H1 (cell line): ENCODE measurements around the gene COMT. TPM values are rescaled to one million over a fixed set of nuclear protein-coding genes. Genes with fewer than 3 reads are reported as not detected.
A peak's percentile ranks its signal among the peaks of the same experiment; 100 is the strongest.

Experiments used
- CTCF ChIA-PET: fragments of 300-600 bp; sonication (Branson Sonifier 250); formaldehyde crosslinking; loops from one replicate; lab custom pipeline; 2021; ENCODE audit not compliant: partially characterized antibody; lab: Charles Lee
- POLR2A ChIA-PET: fragments of 300-600 bp; sonication (Branson Sonifier 250); formaldehyde crosslinking; loops from one replicate; lab custom pipeline; 2021; ENCODE audit warnings: inconsistent platforms; ENCODE audit not compliant: partially characterized antibody; lab: Charles Lee
- DNase-seq, 2 experiments: peaks; one replicate each; pipeline versions ENCODE4 v3.0.0 to v3.0.0-alpha.2; 2010 to 2022; ENCODE audit warnings: low spot score in 2 of 2, low read depth in 1 of 2, mixed read lengths in 1 of 2
- FAIRE-seq: peaks from 2 replicates; lab custom pipeline; 2011; peaks lifted over from hg19 to GRCh38; lab: Jason Lieb, UNC
- H2AFZ ChIP-seq: 2 replicates; pipeline ENCODE4 v1.8.1; 2012; ENCODE audit warnings: low read length, inconsistent platforms
- H2AK5ac ChIP-seq: 2 replicates; pipeline ENCODE4 v1.6.1; 2013; ENCODE audit warnings: low read depth, low read length
- H2BK120ac ChIP-seq: replicated peaks from 2 replicates; pipeline ENCODE3; 2013; ENCODE audit warnings: low read depth, low read length, inconsistent platforms
- H2BK12ac ChIP-seq: 2 replicates; pipeline ENCODE4 v1.6.1; 2013; ENCODE audit warnings: low read depth, low read length
- H2BK15ac ChIP-seq: 2 replicates; pipeline ENCODE4 v1.6.1; 2013; ENCODE audit warnings: low read length
- H2BK20ac ChIP-seq: 2 replicates; pipeline ENCODE4 v1.6.1; 2013; ENCODE audit warnings: low read length
- H2BK5ac ChIP-seq: 2 replicates; pipeline ENCODE4 v1.6.1; 2013; ENCODE audit warnings: low read depth, low read length
- H3K14ac ChIP-seq: 2 replicates; pipeline ENCODE4 v1.6.1; 2013; ENCODE audit warnings: inconsistent platforms; ENCODE audit not compliant: insufficient read length
- H3K18ac ChIP-seq: 2 replicates; pipeline ENCODE4 v1.6.1; 2013; ENCODE audit warnings: low read length; ENCODE audit errors: extremely low read depth
- H3K23ac ChIP-seq: 2 replicates; pipeline ENCODE4 v1.6.1; 2013; ENCODE audit warnings: inconsistent platforms; ENCODE audit not compliant: insufficient read length
- H3K23me2 ChIP-seq: 2 replicates; pipeline ENCODE4 v1.6.1; 2013; ENCODE audit warnings: low read depth, low read length
- H3K27ac ChIP-seq: 2 replicates; pipeline ENCODE4 v1.6.1; 2011; ENCODE audit warnings: low read depth, low read length, inconsistent platforms
- H3K27me3 ChIP-seq, 4 experiments: replicated peaks in 1 of 4; 1 replicate in 1 of 4; 2 replicates in 3 of 4; pipeline versions ENCODE4 v1.6.1 to v1.8.1; 2011 to 2013; ENCODE audit warnings: low read length in 3 of 4, mild to moderate bottlenecking in 3 of 4, inconsistent platforms in 2 of 4, mixed read lengths in 2 of 4, moderate library complexity in 1 of 4; ENCODE audit not compliant: control insufficient read depth in 3 of 4, insufficient read depth in 3 of 4; ENCODE audit errors: extremely low read depth in 1 of 4
- H3K36me3 ChIP-seq, 4 experiments: 2 replicates each; pipeline versions ENCODE4 v1.6.1 to v1.8.1; 2011 to 2013; ENCODE audit warnings: mild to moderate bottlenecking in 4 of 4, low read length in 3 of 4, moderate library complexity in 2 of 4, control low read depth in 1 of 4, inconsistent platforms in 1 of 4; ENCODE audit not compliant: insufficient read depth in 4 of 4, control insufficient read depth in 2 of 4
- H3K4ac ChIP-seq: replicated peaks from 2 replicates; pipeline ENCODE3; 2013; ENCODE audit warnings: low read length, low read depth, mixed read lengths, inconsistent platforms; ENCODE audit not compliant: insufficient read length
- H3K4me1 ChIP-seq, 4 experiments: replicated peaks in 1 of 4; 1 replicate in 1 of 4; 2 replicates in 3 of 4; pipeline versions ENCODE4 v1.6.1 to v1.8.1; 2011 to 2013; ENCODE audit warnings: low read length in 3 of 4, inconsistent platforms in 2 of 4, mixed read lengths in 1 of 4; ENCODE audit not compliant: insufficient read depth in 4 of 4, control insufficient read depth in 3 of 4
- H3K4me2 ChIP-seq, 2 experiments: 2 replicates each; pipeline versions ENCODE4 v1.6.1 to v1.8.1; 2011 to 2013; ENCODE audit warnings: low read depth in 2 of 2, low read length in 2 of 2, control low read depth in 1 of 2, inconsistent platforms in 1 of 2, mild to moderate bottlenecking in 1 of 2; ENCODE audit not compliant: insufficient read depth in 1 of 2
- H3K4me3 ChIP-seq, 4 experiments: fragments of 200-600, 300-600 bp in 1 of 4; sonication (generic), shearing (Covaris generic), sonication (Bioruptor Twin) in 1 of 4; 2 replicates each; pipeline versions ENCODE4 v1.5.1 to v1.8.1; 2011 to 2016; ENCODE audit warnings: low read length in 4 of 4, low read depth in 3 of 4, control low read depth in 2 of 4, inconsistent platforms in 2 of 4, mild to moderate bottlenecking in 2 of 4, mixed read lengths in 1 of 4, moderate library complexity in 1 of 4; ENCODE audit not compliant: insufficient read depth in 2 of 4; ENCODE audit errors: extremely low read depth in 1 of 4
- H3K56ac ChIP-seq: replicated peaks from 2 replicates; pipeline ENCODE3; 2013; ENCODE audit warnings: low read depth, mild to moderate bottlenecking, mixed read lengths, low read length, inconsistent platforms; ENCODE audit not compliant: insufficient read length
- H3K79me1 ChIP-seq: 2 replicates; pipeline ENCODE4 v1.6.1; 2013; ENCODE audit warnings: low read depth, low read length, control low read depth
- H3K79me2 ChIP-seq, 2 experiments: 2 replicates each; pipeline versions ENCODE4 v1.6.1 to v1.8.1; 2012 to 2013; ENCODE audit warnings: low read length in 2 of 2, mild to moderate bottlenecking in 2 of 2, inconsistent platforms in 1 of 2; ENCODE audit not compliant: insufficient read depth in 2 of 2, control insufficient read depth in 1 of 2
- H3K9ac ChIP-seq, 4 experiments: replicated peaks in 1 of 4; 1 replicate in 1 of 4; 2 replicates in 3 of 4; pipeline versions ENCODE4 v1.6.1 to v1.8.1; 2011 to 2013; ENCODE audit warnings: low read depth in 3 of 4, low read length in 3 of 4, control low read depth in 2 of 4, mild to moderate bottlenecking in 2 of 4, moderate library complexity in 2 of 4, inconsistent platforms in 1 of 4; ENCODE audit errors: extremely low read depth in 1 of 4
- H3K9me3 ChIP-seq, 2 experiments: 2 replicates each; pipeline versions ENCODE4 v1.6.1 to v1.8.1; 2012 to 2013; ENCODE audit warnings: mild to moderate bottlenecking in 2 of 2, moderate library complexity in 2 of 2, control low read depth in 1 of 2, inconsistent platforms in 1 of 2, low read depth in 1 of 2, low read length in 1 of 2, mixed read lengths in 1 of 2; ENCODE audit not compliant: insufficient read depth in 2 of 2
- H4K20me1 ChIP-seq, 2 experiments: replicated peaks in 1 of 2; 2 replicates each; pipeline versions ENCODE3 to v1.8.1; 2011 to 2013; ENCODE audit warnings: inconsistent platforms in 2 of 2, low read length in 2 of 2, mild to moderate bottlenecking in 1 of 2; ENCODE audit not compliant: insufficient read depth in 2 of 2, control insufficient read depth in 1 of 2
- H4K5ac ChIP-seq: 2 replicates; pipeline ENCODE4 v1.6.1; 2013; ENCODE audit warnings: low read length, low read depth, mixed read lengths, inconsistent platforms; ENCODE audit not compliant: insufficient read length
- H4K8ac ChIP-seq: 2 replicates; pipeline ENCODE4 v1.8.0; 2013; ENCODE audit warnings: mild to moderate bottlenecking, moderate library complexity, low read length, inconsistent platforms; ENCODE audit not compliant: insufficient read depth; ENCODE audit errors: extremely low read depth
- H4K91ac ChIP-seq: replicated peaks from 2 replicates; pipeline ENCODE3; 2013; ENCODE audit warnings: low read length, mixed read lengths, inconsistent platforms; ENCODE audit not compliant: insufficient read length
- KDM1A ChIP-seq: fragments of 200-600, 300-600 bp; sonication (generic); IDR thresholded peaks from 2 replicates; pipeline ENCODE4 v1.7.1; 2016; ENCODE audit warnings: mild to moderate bottlenecking, low read length, borderline replicate concordance
- NANOG ChIP-seq: IDR thresholded peaks from 2 replicates; pipeline ENCODE4 v1.6.1; 2011; ENCODE audit warnings: low read length, low read depth, mild to moderate bottlenecking, inconsistent platforms; ENCODE audit not compliant: insufficient read depth, poor library complexity, severe bottlenecking
- WGBS, 2 experiments: shearing (Covaris generic) in 1 of 2; methylation state at CpG; one replicate each; pipeline versions ENCODE4 v1.1.6 to v1.1.7; 2013 to 2015; ENCODE audit warnings: low lambda C conversion rate in 2 of 2, mixed read lengths in 2 of 2, inconsistent platforms in 1 of 2, low coverage in 1 of 2, missing lambda C conversion rate in 1 of 2; ENCODE audit not compliant: insufficient replicate concordance in 2 of 2, insufficient coverage in 1 of 2, insufficient read length in 1 of 2; ENCODE audit errors: extremely low coverage in 1 of 2, missing lambda C conversion rate in 1 of 2; 5-methylcytosine and 5-hydroxymethylcytosine counted together
- polyA plus RNA-seq, 7 experiments: library from polyadenylated mRNA; depleted of rRNA in 3 of 7; stranded (reverse) in 5 of 7; unstranded in 2 of 7; fragments of >200 nt in 5 of 7; fragments of 200-250 nt in 2 of 7; gene quantifications; 1 replicate in 5 of 7; 2 replicates in 1 of 7; 4 replicates in 1 of 7; pipeline versions ENCODE4 v1.2.1 to v1.2.3, GENCODE V29; 2011 to 2013; ENCODE audit warnings: missing spikeins in 2 of 7, mixed read lengths in 2 of 7
- total RNA-seq: library from RNA; stranded (reverse); fragmentation: NEBNext Ultra II Directional; extraction: Animal tissue kit (Norgen Biotek cat#: 25700); gene quantifications from 2 replicates; pipeline ENCODE4 v1.2.1, GENCODE V29; 2021

Gene COMT
- total and polyA plus RNA-seq, 2 of the 8 experiments (the other 6 are each of a cell fraction or from before 2014, with no cell fraction given), result 15.2 to 33.7 TPM

- Histone ChIP-seq H3K9me3 (no peaks in the 10 kb centered on the region), H3K14ac (no peak overlapping the region), H2AFZ (no peak overlapping the region), H3K4ac (no peak overlapping the region), H3K79me2 (no peaks in the 10 kb centered on the region), H2BK5ac (no peak overlapping the region), H3K18ac (no peak overlapping the region; the same call in 1 of the 2 replicates), H3K4me1 (peaks cover 4 to 31% (median 18%) of the 10 kb centered on the region in 4 experiments), H3K4me2 (peak overlapping the region in 1 of 2 experiments; percentile 8; a peak in 1 of 4 replicates), H3K27ac (no peak overlapping the region), H2BK20ac (0 out of 2 replicates have a peak overlapping the region, but pooled peaks have one; percentile 86), H3K27me3 (no peaks in the 10 kb centered on the region), H3K23ac (no peak overlapping the region), H3K36me3 (no peaks in the 10 kb centered on the region), H4K8ac (no peak overlapping the region), H3K23me2 (peaks cover 6% of the 10 kb centered on the region; the same call in 1 of the 2 replicates), H2BK12ac (peak overlapping the region; percentile 60; the same call in 1 of the 2 replicates), H2BK120ac (no peak overlapping the region), H4K91ac (no peak overlapping the region), H3K9ac (no peak overlapping the region), H2BK15ac (no peak overlapping the region), H3K4me3 (no peak overlapping the region), H2AK5ac (0 out of 2 replicates have a peak overlapping the region, but pooled peaks have one; percentile 79), H4K20me1 (peaks cover 0 to 2% of the 10 kb centered on the region in 2 experiments), H4K5ac (no peak overlapping the region), H3K56ac (no peak overlapping the region), H3K79me1 (peaks cover 3% of the 10 kb centered on the region)
- CTCF ChIA-PET, result interaction anchor here (1.2 to 4.3 kb wide), 2 partner anchors 14 kb away, joined by 4 to 25 read pairs; no protein-coding TSS in a partner anchor
- TF ChIP-seq KDM1A (no peak), NANOG (no peak)
- FAIRE-seq (no peak), DNase-seq (no peak)
- POLR2A ChIA-PET, result interaction anchor here (1.1 kb wide), 1 partner anchor 26 kb away, joined by 3 read pairs; no protein-coding TSS in a partner anchor
- 89% methylated on average over 7 of the region's 8 CpGs; no CpG with 5 or more reads in 1 of the 2 experiments for WGBS, 2 experiments
Measured at GRCh38 chr22:19998991-19999820, 57.6 kb downstream of the COMT start.
